ENCODE results near the gene NFATC2.
"Not testable (repeated sequence)": the region's sequence is repeated elsewhere in the genome, so short reads cannot be mapped to it uniquely, and the experiment has no call there.

Gene NFATC2

GRCh38 chr20:51569815-51570738 is 27.6 kb upstream of the NFATC2 start:
- no peak for DNase-seq (ENCODE audit: low spot score)
- in situ Hi-C loops (cut with MboI; ENCODE audit: low sequenced_read_pairs, unreplicated experiment), result no loop called here
- TF ChIP-seq CTCF (IDR thresholded peaks at IDR 0.05; ENCODE audit: borderline replicate concordance, control extremely low read depth, extremely low read depth, insufficient read depth, missing control alignments), result no peak

- in situ Hi-C loops (cut with MboI; ENCODE audit: low sequenced_read_pairs, unreplicated experiment); DNase-seq (ENCODE audit: low spot score): not testable (repeated sequence)
These were observed 26.0 kb upstream of the NFATC2 start for GRCh38 chr20:51568533-51568932.

- in situ Hi-C loops (cut with MboI; ENCODE audit: low sequenced_read_pairs, unreplicated experiment), result no loop called here
- TF ChIP-seq CTCF (IDR thresholded peaks at IDR 0.05; ENCODE audit: borderline replicate concordance, control extremely low read depth, extremely low read depth, insufficient read depth, missing control alignments), result no peak
- DNase-seq (ENCODE audit: low spot score), result no peak
These were observed 25.1 kb upstream of the NFATC2 start for GRCh38 chr20:51567622-51568021.

GRCh38 chr20:51566594-51566993 is 24.1 kb upstream of the NFATC2 start:
- in situ Hi-C loops (cut with MboI; ENCODE audit: low sequenced_read_pairs, unreplicated experiment), result no loop called here
- no peak for TF ChIP-seq CTCF (IDR thresholded peaks at IDR 0.05; ENCODE audit: borderline replicate concordance, control extremely low read depth, extremely low read depth, insufficient read depth, missing control alignments)
- DNase-seq (ENCODE audit: low spot score), result no peak

- no peak for TF ChIP-seq CTCF (IDR thresholded peaks at IDR 0.05; ENCODE audit: borderline replicate concordance, control extremely low read depth, extremely low read depth, insufficient read depth, missing control alignments)
- DNase-seq (ENCODE audit: low spot score), result no peak
- in situ Hi-C loops (cut with MboI; ENCODE audit: low sequenced_read_pairs, unreplicated experiment), result no loop called here
These were observed 23.0 kb upstream of the NFATC2 start for GRCh38 chr20:51565298-51566144.

GRCh38 chr20:51563486-51564332 is 21.2 kb upstream of the NFATC2 start:
- TF ChIP-seq CTCF (IDR thresholded peaks at IDR 0.05; ENCODE audit: borderline replicate concordance, control extremely low read depth, extremely low read depth, insufficient read depth, missing control alignments), result no peak
- in situ Hi-C loops (cut with MboI; ENCODE audit: low sequenced_read_pairs, unreplicated experiment), result no loop called here
- no peak for DNase-seq (ENCODE audit: low spot score)
